H1 (cell line): Measurements from ENCODE around the gene MATN1. TPM values are rescaled to one million over a fixed set of nuclear protein-coding genes. Genes with fewer than 3 reads are reported as not detected.

Experiments used
- CTCF ChIA-PET: fragments of 300-600 bp; sonication (Branson Sonifier 250); formaldehyde crosslinking; loops from one replicate; lab custom pipeline; 2021; ENCODE audit not compliant: partially characterized antibody; lab: Charles Lee
- POLR2A ChIA-PET: fragments of 300-600 bp; sonication (Branson Sonifier 250); formaldehyde crosslinking; loops from one replicate; lab custom pipeline; 2021; ENCODE audit warnings: inconsistent platforms; ENCODE audit not compliant: partially characterized antibody; lab: Charles Lee
- DNase-seq, 2 experiments: peaks; one replicate each; pipeline versions ENCODE4 v3.0.0 to v3.0.0-alpha.2; 2010 to 2022; ENCODE audit warnings: low spot score in 2 of 2, low read depth in 1 of 2, mixed read lengths in 1 of 2
- FAIRE-seq: peaks from 2 replicates; lab custom pipeline; 2011; peaks lifted over from hg19 to GRCh38; lab: Jason Lieb, UNC
- H2AFZ ChIP-seq: 2 replicates; pipeline ENCODE4 v1.8.1; 2012; ENCODE audit warnings: low read length, inconsistent platforms
- H2AK5ac ChIP-seq: 2 replicates; pipeline ENCODE4 v1.6.1; 2013; ENCODE audit warnings: low read depth, low read length
- H2BK120ac ChIP-seq: replicated peaks from 2 replicates; pipeline ENCODE3; 2013; ENCODE audit warnings: low read depth, low read length, inconsistent platforms
- H2BK12ac ChIP-seq: 2 replicates; pipeline ENCODE4 v1.6.1; 2013; ENCODE audit warnings: low read depth, low read length
- H2BK15ac ChIP-seq: 2 replicates; pipeline ENCODE4 v1.6.1; 2013; ENCODE audit warnings: low read length
- H2BK20ac ChIP-seq: 2 replicates; pipeline ENCODE4 v1.6.1; 2013; ENCODE audit warnings: low read length
- H2BK5ac ChIP-seq: 2 replicates; pipeline ENCODE4 v1.6.1; 2013; ENCODE audit warnings: low read depth, low read length
- H3K14ac ChIP-seq: 2 replicates; pipeline ENCODE4 v1.6.1; 2013; ENCODE audit warnings: inconsistent platforms; ENCODE audit not compliant: insufficient read length
- H3K18ac ChIP-seq: 2 replicates; pipeline ENCODE4 v1.6.1; 2013; ENCODE audit warnings: low read length; ENCODE audit errors: extremely low read depth
- H3K23ac ChIP-seq: 2 replicates; pipeline ENCODE4 v1.6.1; 2013; ENCODE audit warnings: inconsistent platforms; ENCODE audit not compliant: insufficient read length
- H3K23me2 ChIP-seq: 2 replicates; pipeline ENCODE4 v1.6.1; 2013; ENCODE audit warnings: low read depth, low read length
- H3K27ac ChIP-seq: 2 replicates; pipeline ENCODE4 v1.6.1; 2011; ENCODE audit warnings: low read depth, low read length, inconsistent platforms
- H3K27me3 ChIP-seq, 4 experiments: replicated peaks in 1 of 4; 1 replicate in 1 of 4; 2 replicates in 3 of 4; pipeline versions ENCODE4 v1.6.1 to v1.8.1; 2011 to 2013; ENCODE audit warnings: low read length in 3 of 4, mild to moderate bottlenecking in 3 of 4, inconsistent platforms in 2 of 4, mixed read lengths in 2 of 4, moderate library complexity in 1 of 4; ENCODE audit not compliant: control insufficient read depth in 3 of 4, insufficient read depth in 3 of 4; ENCODE audit errors: extremely low read depth in 1 of 4
- H3K36me3 ChIP-seq, 4 experiments: 2 replicates each; pipeline versions ENCODE4 v1.6.1 to v1.8.1; 2011 to 2013; ENCODE audit warnings: mild to moderate bottlenecking in 4 of 4, low read length in 3 of 4, moderate library complexity in 2 of 4, control low read depth in 1 of 4, inconsistent platforms in 1 of 4; ENCODE audit not compliant: insufficient read depth in 4 of 4, control insufficient read depth in 2 of 4
- H3K4ac ChIP-seq: replicated peaks from 2 replicates; pipeline ENCODE3; 2013; ENCODE audit warnings: low read length, low read depth, mixed read lengths, inconsistent platforms; ENCODE audit not compliant: insufficient read length
- H3K4me1 ChIP-seq, 4 experiments: replicated peaks in 1 of 4; 1 replicate in 1 of 4; 2 replicates in 3 of 4; pipeline versions ENCODE4 v1.6.1 to v1.8.1; 2011 to 2013; ENCODE audit warnings: low read length in 3 of 4, inconsistent platforms in 2 of 4, mixed read lengths in 1 of 4; ENCODE audit not compliant: insufficient read depth in 4 of 4, control insufficient read depth in 3 of 4
- H3K4me2 ChIP-seq, 2 experiments: 2 replicates each; pipeline versions ENCODE4 v1.6.1 to v1.8.1; 2011 to 2013; ENCODE audit warnings: low read depth in 2 of 2, low read length in 2 of 2, control low read depth in 1 of 2, inconsistent platforms in 1 of 2, mild to moderate bottlenecking in 1 of 2; ENCODE audit not compliant: insufficient read depth in 1 of 2
- H3K4me3 ChIP-seq, 4 experiments: fragments of 200-600, 300-600 bp in 1 of 4; sonication (generic), shearing (Covaris generic), sonication (Bioruptor Twin) in 1 of 4; 2 replicates each; pipeline versions ENCODE4 v1.5.1 to v1.8.1; 2011 to 2016; ENCODE audit warnings: low read length in 4 of 4, low read depth in 3 of 4, control low read depth in 2 of 4, inconsistent platforms in 2 of 4, mild to moderate bottlenecking in 2 of 4, mixed read lengths in 1 of 4, moderate library complexity in 1 of 4; ENCODE audit not compliant: insufficient read depth in 2 of 4; ENCODE audit errors: extremely low read depth in 1 of 4
- H3K56ac ChIP-seq: replicated peaks from 2 replicates; pipeline ENCODE3; 2013; ENCODE audit warnings: low read depth, mild to moderate bottlenecking, mixed read lengths, low read length, inconsistent platforms; ENCODE audit not compliant: insufficient read length
- H3K79me1 ChIP-seq: 2 replicates; pipeline ENCODE4 v1.6.1; 2013; ENCODE audit warnings: low read depth, low read length, control low read depth
- H3K79me2 ChIP-seq, 2 experiments: 2 replicates each; pipeline versions ENCODE4 v1.6.1 to v1.8.1; 2012 to 2013; ENCODE audit warnings: low read length in 2 of 2, mild to moderate bottlenecking in 2 of 2, inconsistent platforms in 1 of 2; ENCODE audit not compliant: insufficient read depth in 2 of 2, control insufficient read depth in 1 of 2
- H3K9ac ChIP-seq, 4 experiments: replicated peaks in 1 of 4; 1 replicate in 1 of 4; 2 replicates in 3 of 4; pipeline versions ENCODE4 v1.6.1 to v1.8.1; 2011 to 2013; ENCODE audit warnings: low read depth in 3 of 4, low read length in 3 of 4, control low read depth in 2 of 4, mild to moderate bottlenecking in 2 of 4, moderate library complexity in 2 of 4, inconsistent platforms in 1 of 4; ENCODE audit errors: extremely low read depth in 1 of 4
- H3K9me3 ChIP-seq, 2 experiments: 2 replicates each; pipeline versions ENCODE4 v1.6.1 to v1.8.1; 2012 to 2013; ENCODE audit warnings: mild to moderate bottlenecking in 2 of 2, moderate library complexity in 2 of 2, control low read depth in 1 of 2, inconsistent platforms in 1 of 2, low read depth in 1 of 2, low read length in 1 of 2, mixed read lengths in 1 of 2; ENCODE audit not compliant: insufficient read depth in 2 of 2
- H4K20me1 ChIP-seq, 2 experiments: replicated peaks in 1 of 2; 2 replicates each; pipeline versions ENCODE3 to v1.8.1; 2011 to 2013; ENCODE audit warnings: inconsistent platforms in 2 of 2, low read length in 2 of 2, mild to moderate bottlenecking in 1 of 2; ENCODE audit not compliant: insufficient read depth in 2 of 2, control insufficient read depth in 1 of 2
- H4K5ac ChIP-seq: 2 replicates; pipeline ENCODE4 v1.6.1; 2013; ENCODE audit warnings: low read length, low read depth, mixed read lengths, inconsistent platforms; ENCODE audit not compliant: insufficient read length
- H4K8ac ChIP-seq: 2 replicates; pipeline ENCODE4 v1.8.0; 2013; ENCODE audit warnings: mild to moderate bottlenecking, moderate library complexity, low read length, inconsistent platforms; ENCODE audit not compliant: insufficient read depth; ENCODE audit errors: extremely low read depth
- H4K91ac ChIP-seq: replicated peaks from 2 replicates; pipeline ENCODE3; 2013; ENCODE audit warnings: low read length, mixed read lengths, inconsistent platforms; ENCODE audit not compliant: insufficient read length
- BCL11A ChIP-seq, 2 experiments: IDR thresholded peaks; one replicate each; pipeline ENCODE4 v1.6.1; 2011; ENCODE audit warnings: low read depth in 2 of 2, low read length in 2 of 2, mild to moderate bottlenecking in 2 of 2
- MAFK ChIP-seq: IDR thresholded peaks from 2 replicates; pipeline ENCODE4 v1.6.1; 2012; ENCODE audit warnings: low read depth, mild to moderate bottlenecking, improper control_type of control experiment, low read length
- NRF1 ChIP-seq: IDR thresholded peaks from 2 replicates; pipeline ENCODE4 v1.6.1; 2011; ENCODE audit warnings: mild to moderate bottlenecking, low read depth, low read length, improper control_type of control experiment
- PHF8 ChIP-seq: fragments of 200-600 bp; sonication (generic); conservative IDR thresholded peaks from 2 replicates; pipeline ENCODE4 v1.7.1; 2012; ENCODE audit warnings: low read depth, mild to moderate bottlenecking, inconsistent platforms, low read length, moderate library complexity
- POU5F1 ChIP-seq: IDR thresholded peaks from 2 replicates; pipeline ENCODE4 v1.6.1; 2011; ENCODE audit warnings: low read depth, mild to moderate bottlenecking, low read length, moderate library complexity
- RFX5 ChIP-seq: IDR thresholded peaks from 2 replicates; pipeline ENCODE4 v1.6.1; 2011; ENCODE audit warnings: low read depth, low read length, improper control_type of control experiment, borderline replicate concordance
- TEAD4 ChIP-seq: IDR thresholded peaks from 2 replicates; pipeline ENCODE4 v1.6.1; 2012; ENCODE audit warnings: low read depth, low read length, inconsistent platforms, mixed read lengths
- YY1 ChIP-seq: IDR thresholded peaks from 2 replicates; pipeline ENCODE4 v1.6.1; 2011; ENCODE audit warnings: low read depth, mild to moderate bottlenecking, low read length
- WGBS, 2 experiments: shearing (Covaris generic) in 1 of 2; methylation state at CpG; one replicate each; pipeline versions ENCODE4 v1.1.6 to v1.1.7; 2013 to 2015; ENCODE audit warnings: low lambda C conversion rate in 2 of 2, mixed read lengths in 2 of 2, inconsistent platforms in 1 of 2, low coverage in 1 of 2, missing lambda C conversion rate in 1 of 2; ENCODE audit not compliant: insufficient replicate concordance in 2 of 2, insufficient coverage in 1 of 2, insufficient read length in 1 of 2; ENCODE audit errors: extremely low coverage in 1 of 2, missing lambda C conversion rate in 1 of 2; 5-methylcytosine and 5-hydroxymethylcytosine counted together
- polyA plus RNA-seq, 7 experiments: library from polyadenylated mRNA; depleted of rRNA in 3 of 7; stranded (reverse) in 5 of 7; unstranded in 2 of 7; fragments of >200 nt in 5 of 7; fragments of 200-250 nt in 2 of 7; gene quantifications; 1 replicate in 5 of 7; 2 replicates in 1 of 7; 4 replicates in 1 of 7; pipeline versions ENCODE4 v1.2.1 to v1.2.3, GENCODE V29; 2011 to 2013; ENCODE audit warnings: missing spikeins in 2 of 7, mixed read lengths in 2 of 7
- total RNA-seq: library from RNA; stranded (reverse); fragmentation: NEBNext Ultra II Directional; extraction: Animal tissue kit (Norgen Biotek cat#: 25700); gene quantifications from 2 replicates; pipeline ENCODE4 v1.2.1, GENCODE V29; 2021

The MATN1 gene
- total and polyA plus RNA-seq, 2 of the 8 experiments (the other 6 are each of a cell fraction or from before 2014, with no cell fraction given), result 0.12 to 0.28 TPM

DNA sequence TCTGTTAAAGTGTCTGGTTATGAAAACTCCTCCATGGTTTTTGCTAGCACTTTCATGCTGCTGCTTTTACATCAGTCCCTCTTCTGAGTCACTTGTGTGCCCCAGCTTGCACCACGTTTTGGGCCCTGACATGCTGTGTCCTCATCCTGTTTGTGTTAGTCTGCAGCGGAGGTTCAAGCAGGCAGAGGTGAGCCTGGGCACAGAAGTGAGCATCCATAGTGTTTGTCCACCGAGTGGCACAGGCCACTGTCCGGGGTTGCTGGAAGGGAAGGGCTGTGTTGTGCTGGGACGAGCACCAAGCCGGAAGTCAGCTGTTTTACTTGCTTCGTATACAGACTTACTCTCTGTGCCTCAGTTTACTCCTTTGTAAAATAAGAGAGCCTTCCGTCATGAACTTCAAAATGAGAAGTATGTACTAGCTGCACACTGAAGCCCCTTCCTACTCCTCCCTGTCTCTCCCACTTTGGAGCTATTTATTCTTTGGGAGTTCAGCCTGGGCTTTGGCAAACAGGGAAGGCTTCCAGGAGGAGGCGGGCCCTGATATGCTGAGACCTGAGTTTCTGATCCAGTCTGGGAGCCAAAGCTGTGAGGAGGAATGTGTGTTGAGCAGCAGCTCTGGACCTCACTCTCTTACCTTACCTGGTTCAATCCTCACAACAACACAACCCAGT, 44.9 kb upstream of the MATN1 start:
- Histone ChIP-seq H3K79me1 (no peaks in the 10 kb centered on the region), H4K5ac (no peak overlapping the region), H3K23ac (no peak overlapping the region), H3K4ac (no peak overlapping the region), H3K23me2 (no peaks in the 10 kb centered on the region; the same call in 1 of the 2 replicates), H3K27ac (no peak overlapping the region), H3K9ac (no peak overlapping the region), H3K4me3 (no peak overlapping the region), H2BK20ac (no peak overlapping the region), H4K91ac (no peak overlapping the region), H3K18ac (no peak overlapping the region), H3K27me3 (no peaks in the 10 kb centered on the region), H3K79me2 (no peaks in the 10 kb centered on the region), H2BK5ac (no peak overlapping the region), H3K9me3 (no peaks in the 10 kb centered on the region), H3K4me1 (no peaks in the 10 kb centered on the region; a peak in 1 of 7 replicates), H3K36me3 (no peaks in the 10 kb centered on the region), H2AK5ac (no peak overlapping the region), H4K20me1 (no peaks in the 10 kb centered on the region), H2BK120ac (no peak overlapping the region), H2BK15ac (no peak overlapping the region), H4K8ac (no peak overlapping the region), H2BK12ac (no peak overlapping the region), H3K4me2 (no peak overlapping the region), H3K14ac (no peak overlapping the region), H2AFZ (no peak overlapping the region), H3K56ac (no peak overlapping the region)
- WGBS, 2 experiments, result 93% methylated on average over 9 of the region's 9 CpGs; no CpG with 5 or more reads in 1 of the 2 experiments
- DNase-seq (no peak), FAIRE-seq (no peak)
- POLR2A ChIA-PET, result no interaction called here
- TF ChIP-seq NRF1 (no peak), TEAD4 (no peak), YY1 (no peak), MAFK (no peak), POU5F1 (no peak), RFX5 (no peak), PHF8 (no peak), BCL11A (IDR thresholded peaks at IDR 0.05; ENCODE audit: low read depth in 2 of 2, low read length in 2 of 2) (no peak)
- CTCF ChIA-PET, result interaction anchor here (0.9 to 51.2 kb wide), 5 partner anchors 11 to 143 kb away, joined by 3 to 1640 read pairs (median 10); partner anchors contain the start of genes LAPTM5 and MATN1
